Upper lobe of left lung (tissue), 4 donors: Measurements from ENCODE around the gene NANOS2.

Experiments used
- EP300 ChIP-seq, 4 donors: sonication (generic); formaldehyde crosslinking; IDR thresholded peaks; one replicate each; pipeline ENCODE4 v1.5.1; 2017; ENCODE audit warnings: antibody characterized with exemption in 4 of 4, control low read depth in 2 of 4
- POLR2A ChIP-seq, 4 donors: fragments of 450-650 bp; IDR thresholded peaks; one replicate each; pipeline ENCODE4 v1.5.1; 2016 to 2017; ENCODE audit warnings: antibody characterized with exemption in 4 of 4, mild to moderate bottlenecking in 2 of 4
- POLR2AphosphoS5 ChIP-seq, 2 donors: sonication (generic); formaldehyde crosslinking; IDR thresholded peaks; one replicate each; pipeline ENCODE4 v1.5.1; 2017; ENCODE audit warnings: antibody characterized with exemption in 2 of 2
- TF ChIP-seq, protein P1 (sequence below), 6 experiments: fragments of 450-650 bp in 4 of 6; fragments of 200-600 bp in 2 of 6; sonication (generic) in 2 of 6; IDR thresholded peaks; one replicate each; pipeline ENCODE4 v1.5.1; 2016 to 2019; ENCODE audit warnings: antibody characterized with exemption in 6 of 6

DNA sequence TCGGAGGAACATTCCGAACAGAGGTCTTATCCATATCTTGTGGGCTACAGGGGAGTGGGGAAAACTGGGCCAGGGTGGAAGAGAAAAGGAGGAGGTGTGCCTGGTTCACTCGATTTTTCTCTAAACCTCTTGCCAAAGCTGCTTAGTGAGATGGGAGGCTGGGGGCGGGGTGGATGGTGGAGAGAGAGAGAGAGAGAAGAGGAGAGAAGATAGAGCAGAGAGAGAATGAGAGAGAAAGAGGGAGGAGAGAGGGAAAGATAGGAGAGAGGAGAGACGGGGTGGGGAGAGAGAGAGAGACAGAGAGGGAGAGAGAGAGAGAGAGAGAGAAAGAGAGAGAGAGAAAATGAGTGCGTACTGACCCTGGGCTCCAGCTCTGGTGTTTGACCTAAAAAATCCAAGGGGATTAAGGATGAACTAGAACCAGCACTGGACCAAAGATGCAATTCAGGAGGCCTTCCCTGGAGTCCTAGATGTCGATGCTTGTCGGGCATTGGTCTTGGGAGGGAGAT lies 45.0 kb upstream of the NANOS2 start:
- TF ChIP-seq EP300 (IDR thresholded peaks at IDR 0.05), result no peak
- TF ChIP-seq, protein P1, sequence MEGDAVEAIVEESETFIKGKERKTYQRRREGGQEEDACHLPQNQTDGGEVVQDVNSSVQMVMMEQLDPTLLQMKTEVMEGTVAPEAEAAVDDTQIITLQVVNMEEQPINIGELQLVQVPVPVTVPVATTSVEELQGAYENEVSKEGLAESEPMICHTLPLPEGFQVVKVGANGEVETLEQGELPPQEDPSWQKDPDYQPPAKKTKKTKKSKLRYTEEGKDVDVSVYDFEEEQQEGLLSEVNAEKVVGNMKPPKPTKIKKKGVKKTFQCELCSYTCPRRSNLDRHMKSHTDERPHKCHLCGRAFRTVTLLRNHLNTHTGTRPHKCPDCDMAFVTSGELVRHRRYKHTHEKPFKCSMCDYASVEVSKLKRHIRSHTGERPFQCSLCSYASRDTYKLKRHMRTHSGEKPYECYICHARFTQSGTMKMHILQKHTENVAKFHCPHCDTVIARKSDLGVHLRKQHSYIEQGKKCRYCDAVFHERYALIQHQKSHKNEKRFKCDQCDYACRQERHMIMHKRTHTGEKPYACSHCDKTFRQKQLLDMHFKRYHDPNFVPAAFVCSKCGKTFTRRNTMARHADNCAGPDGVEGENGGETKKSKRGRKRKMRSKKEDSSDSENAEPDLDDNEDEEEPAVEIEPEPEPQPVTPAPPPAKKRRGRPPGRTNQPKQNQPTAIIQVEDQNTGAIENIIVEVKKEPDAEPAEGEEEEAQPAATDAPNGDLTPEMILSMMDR (IDR thresholded peaks at IDR 0.05), result no peak
- no peak for TF ChIP-seq POLR2A (IDR thresholded peaks at IDR 0.05)
- no peak for TF ChIP-seq POLR2AphosphoS5 (IDR thresholded peaks at IDR 0.05)
